GM19239 (cell line): ENCODE results near the gene ZNF628.

Experiments used
- DNase-seq: peaks from one replicate; pipeline ENCODE4 v3.0.0; 2011; ENCODE audit warnings: low spot score; ENCODE audit not compliant: insufficient read length
- FAIRE-seq: peaks from 2 replicates; lab custom pipeline; 2011; peaks lifted over from hg19 to GRCh38; lab: Jason Lieb, UNC

ZNF628 gene

GRCh38 chr19:55476100-55476775 lies at the start of gene ZNF628:
Gene ZNF628, plus strand, starts transcription at chr19:55476617. Its CDS starts 3,294 bp downstream, at chr19:55479911.
- FAIRE-seq (peak; percentile 85), DNase-seq (peak; percentile 100)

GRCh38 chr19:55431183-55431582 lies 45.2 kb upstream of the ZNF628 start:
- DNase-seq = no peak
- FAIRE-seq = no peak

GRCh38 chr19:55432241-55432959 lies 44.0 kb upstream of the ZNF628 start:
- DNase-seq (no peak), FAIRE-seq (no peak)

- no peak for FAIRE-seq
- DNase-seq = no peak
Observed at GRCh38 chr19:55433292-55433691, 43.1 kb upstream of the ZNF628 start.

GRCh38 chr19:55434356-55434919 lies 42.0 kb upstream of the ZNF628 start:
- no peak for DNase-seq
- FAIRE-seq = peak; percentile 47

- no peak for FAIRE-seq
- DNase-seq = no peak
Observed at GRCh38 chr19:55435020-55435419, 41.4 kb upstream of the ZNF628 start.

GRCh38 chr19:55436847-55437246 lies 39.6 kb upstream of the ZNF628 start:
- no peak for FAIRE-seq
- DNase-seq = no peak

GRCh38 chr19:55437410-55437809 lies 39.0 kb upstream of the ZNF628 start:
- FAIRE-seq (no peak), DNase-seq (no peak)

- FAIRE-seq (no peak), DNase-seq (no peak)
Observed at GRCh38 chr19:55439052-55439451, 37.4 kb upstream of the ZNF628 start.

- peak; percentile 78 for DNase-seq
- no peak for FAIRE-seq
Observed at GRCh38 chr19:55440411-55441105, 35.9 kb upstream of the ZNF628 start.

- DNase-seq (no peak), FAIRE-seq (no peak)
Observed at GRCh38 chr19:55441319-55441691, 35.1 kb upstream of the ZNF628 start.

GRCh38 chr19:55441692-55442321 lies 34.6 kb upstream of the ZNF628 start:
- no peak for DNase-seq
- FAIRE-seq = no peak

GRCh38 chr19:55442372-55442961 lies 34.0 kb upstream of the ZNF628 start:
- FAIRE-seq = no peak
- no peak for DNase-seq

- DNase-seq (no peak), FAIRE-seq (no peak)
Observed at GRCh38 chr19:55443045-55443823, 33.2 kb upstream of the ZNF628 start, which contains the start of gene SHISA7. Gene SHISA7, minus strand, starts transcription at chr19:55443300. Its CDS starts 437 bp downstream, at chr19:55442863.

GRCh38 chr19:55443824-55444480 lies 32.5 kb upstream of the ZNF628 start:
- DNase-seq (no peak), FAIRE-seq (no peak)

- DNase-seq (no peak), FAIRE-seq (no peak)
Observed at GRCh38 chr19:55444646-55445045, 31.8 kb upstream of the ZNF628 start.

- FAIRE-seq (no peak), DNase-seq (no peak)
Observed at GRCh38 chr19:55446060-55446459, 30.4 kb upstream of the ZNF628 start.

- DNase-seq (no peak), FAIRE-seq (no peak)
Observed at GRCh38 chr19:55447421-55448174, 28.8 kb upstream of the ZNF628 start.
